ENCODE data around the gene HORMAD2. TPM values are rescaled to one million over a fixed set of nuclear protein-coding genes. Genes with fewer than 3 reads are reported as not detected.
"Not testable (repeated sequence)": the region's sequence is repeated elsewhere in the genome, so short reads cannot be mapped to it uniquely, and the experiment has no call there.

HORMAD2 gene
- polyA plus RNA-seq, 1 donor, result not detected

GRCh38 chr22:30210235-30210909, 130.1 kb downstream of the HORMAD2 start:
- DNase-seq (ENCODE audit: low read depth), result no peak

GRCh38 chr22:30211124-30211820, 131.0 kb downstream of the HORMAD2 start:
- DNase-seq (ENCODE audit: low read depth), result no peak

- DNase-seq (ENCODE audit: low read depth), result no peak
Observed at GRCh38 chr22:30212363-30212995, 132.2 kb downstream of the HORMAD2 start.

- DNase-seq (ENCODE audit: low read depth), result no peak
Observed at GRCh38 chr22:30212996-30213441, 132.8 kb downstream of the HORMAD2 start.

- DNase-seq (ENCODE audit: low read depth), result no peak
Observed at GRCh38 chr22:30214703-30215407, 134.6 kb downstream of the HORMAD2 start.

- DNase-seq (ENCODE audit: low read depth), result not testable (repeated sequence)
Observed at GRCh38 chr22:30216272-30216671, 136.0 kb downstream of the HORMAD2 start.

GRCh38 chr22:30216710-30217109, 136.4 kb downstream of the HORMAD2 start:
- no peak for DNase-seq (ENCODE audit: low read depth)

DNA sequence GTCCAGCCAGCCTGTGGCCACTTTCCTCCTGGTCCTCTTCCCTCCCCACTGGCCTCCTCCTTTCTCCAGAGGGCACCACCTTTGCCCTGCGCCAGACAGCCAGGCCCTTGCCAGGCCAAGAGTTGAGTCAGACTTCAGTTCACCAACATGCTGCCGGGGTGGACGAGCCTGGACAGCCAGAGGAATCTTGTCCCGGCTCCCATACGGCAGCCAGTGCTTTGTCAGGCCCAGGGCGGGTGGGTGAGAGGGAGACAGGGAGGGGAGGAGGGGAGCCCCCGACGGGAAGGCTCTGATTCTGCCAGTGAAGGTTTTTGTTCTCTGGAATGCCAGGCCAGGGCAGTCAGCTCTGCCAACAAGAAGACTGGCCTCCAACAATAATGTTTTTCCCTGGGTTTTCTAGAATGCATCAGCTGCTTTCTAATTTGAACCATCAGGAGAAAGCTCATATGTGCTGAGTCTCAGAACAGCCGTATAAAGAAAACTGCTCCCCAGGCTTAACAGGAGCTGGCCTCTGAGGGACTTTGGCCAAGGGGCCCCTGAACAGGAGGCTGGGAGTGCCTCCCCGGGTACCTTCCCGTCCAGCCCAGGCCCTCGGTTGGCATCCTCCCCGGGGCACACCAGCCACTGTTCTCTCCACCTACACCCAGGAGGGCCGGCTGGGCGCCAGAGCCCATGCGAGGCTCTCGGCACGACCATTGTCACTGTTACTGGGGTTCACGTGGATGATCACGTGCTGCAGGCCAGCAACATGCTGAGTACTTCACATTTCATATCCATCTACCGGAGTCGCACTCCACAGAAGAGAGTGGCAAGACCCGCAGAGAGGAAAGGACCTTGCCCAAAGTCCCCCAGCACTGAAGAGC, 137.7 kb downstream of the HORMAD2 start:
- DNase-seq (ENCODE audit: low read depth), result no peak

DNA sequence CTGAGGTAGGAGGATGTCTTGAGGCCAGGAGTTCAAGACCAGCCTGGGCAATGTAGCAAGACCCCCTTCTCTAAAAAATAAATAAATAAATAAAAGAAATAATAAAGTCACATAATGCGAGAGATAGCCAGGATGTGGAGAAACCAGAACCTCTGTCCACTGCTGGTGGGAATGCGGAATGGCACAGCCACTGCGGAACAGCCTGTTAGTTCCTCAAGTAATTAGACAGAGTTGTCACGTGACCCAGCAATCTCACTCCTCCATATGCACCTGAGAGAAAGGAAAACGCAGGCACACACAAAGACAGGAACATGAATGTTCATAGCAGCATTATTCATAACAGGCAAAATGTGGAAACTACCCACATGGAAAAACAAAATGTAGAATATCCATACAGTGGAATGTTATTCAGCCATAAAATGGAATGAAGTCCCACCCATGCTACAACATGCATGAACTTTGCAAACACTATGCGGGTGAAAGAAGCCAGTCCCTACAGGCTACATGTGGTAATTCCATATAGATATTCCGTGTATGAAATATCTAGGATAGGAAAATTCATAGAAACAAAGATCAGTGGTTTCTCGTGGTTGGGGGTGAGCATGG, 138.9 kb downstream of the HORMAD2 start:
- DNase-seq (ENCODE audit: low read depth), result no peak

DNA sequence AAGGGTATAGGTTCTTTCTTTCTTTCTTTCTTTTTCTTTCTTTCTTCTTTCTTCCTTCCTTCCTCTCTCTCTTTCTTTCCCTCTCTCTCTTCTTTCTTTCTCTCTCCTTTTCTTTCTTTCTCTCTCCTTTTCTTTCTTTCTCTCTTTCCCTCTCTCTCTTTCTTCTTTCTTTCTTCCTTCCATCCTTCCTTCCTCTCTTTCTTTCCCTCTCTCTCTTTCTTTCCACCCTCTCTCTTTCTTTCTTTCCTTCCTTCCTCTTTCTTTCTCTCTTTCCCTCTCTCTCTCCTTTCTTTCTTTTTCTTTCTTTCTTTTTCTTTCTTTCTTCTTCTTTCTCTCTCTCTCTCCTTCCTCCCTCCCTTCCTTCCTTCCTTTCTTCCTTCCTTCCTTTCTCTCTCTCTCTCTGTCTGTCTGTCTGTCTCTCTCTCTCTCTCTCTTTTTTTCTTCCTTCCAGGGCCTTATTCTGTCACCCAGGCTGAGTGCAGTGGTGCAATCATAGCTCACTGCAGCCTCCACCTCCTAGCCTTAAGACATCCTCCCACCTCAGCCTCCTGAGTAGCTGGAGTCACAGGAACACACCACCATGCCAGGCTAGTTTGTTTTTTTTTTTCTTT, 139.5 kb downstream of the HORMAD2 start:
- no peak for DNase-seq (ENCODE audit: low read depth)

GRCh38 chr22:30220338-30221012, 140.2 kb downstream of the HORMAD2 start:
- no peak for DNase-seq (ENCODE audit: low read depth)

GRCh38 chr22:30221121-30221992, 141.1 kb downstream of the HORMAD2 start:
- no peak for DNase-seq (ENCODE audit: low read depth)

DNA sequence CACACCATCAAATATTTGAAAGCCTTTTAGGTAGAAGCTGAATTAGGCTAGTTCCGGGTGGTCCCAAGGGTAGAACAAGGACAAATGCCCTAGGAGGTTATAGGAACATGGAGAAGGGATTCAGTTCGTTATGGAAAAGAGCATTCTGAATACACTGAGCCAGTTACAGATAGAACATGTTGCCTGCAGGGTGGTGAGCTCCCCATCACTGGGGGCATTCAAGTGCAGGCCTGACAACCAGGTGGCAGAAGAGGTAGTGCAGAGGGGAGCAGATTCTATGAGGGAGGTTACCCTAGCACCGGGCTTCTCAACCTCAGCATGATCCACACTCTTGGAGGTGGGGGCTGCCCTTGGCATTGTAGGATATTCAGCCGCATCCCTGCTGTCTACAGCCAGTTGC, 142.1 kb downstream of the HORMAD2 start:
- DNase-seq (ENCODE audit: low read depth), result no peak

DNA sequence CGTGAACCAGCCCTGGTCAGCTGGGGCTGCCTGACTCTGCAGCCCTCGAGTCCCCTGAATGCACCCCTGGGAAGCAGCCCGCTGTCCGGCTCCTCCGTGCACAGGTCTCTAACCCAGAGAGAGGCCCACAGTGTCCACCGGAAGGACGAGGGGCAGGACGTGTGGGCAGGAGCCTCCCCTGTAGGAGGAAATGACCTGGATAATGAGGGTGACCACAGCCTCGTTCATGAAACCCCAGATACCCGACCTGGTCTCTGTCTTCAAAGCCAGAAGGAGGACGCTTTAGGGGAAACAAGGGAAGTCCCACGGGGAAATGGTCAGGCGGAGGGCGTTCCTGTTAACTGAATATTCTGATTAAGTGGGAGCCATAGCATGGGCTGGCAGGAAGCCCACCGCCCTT, 143.0 kb downstream of the HORMAD2 start:
- no peak for DNase-seq (ENCODE audit: low read depth)

DNA sequence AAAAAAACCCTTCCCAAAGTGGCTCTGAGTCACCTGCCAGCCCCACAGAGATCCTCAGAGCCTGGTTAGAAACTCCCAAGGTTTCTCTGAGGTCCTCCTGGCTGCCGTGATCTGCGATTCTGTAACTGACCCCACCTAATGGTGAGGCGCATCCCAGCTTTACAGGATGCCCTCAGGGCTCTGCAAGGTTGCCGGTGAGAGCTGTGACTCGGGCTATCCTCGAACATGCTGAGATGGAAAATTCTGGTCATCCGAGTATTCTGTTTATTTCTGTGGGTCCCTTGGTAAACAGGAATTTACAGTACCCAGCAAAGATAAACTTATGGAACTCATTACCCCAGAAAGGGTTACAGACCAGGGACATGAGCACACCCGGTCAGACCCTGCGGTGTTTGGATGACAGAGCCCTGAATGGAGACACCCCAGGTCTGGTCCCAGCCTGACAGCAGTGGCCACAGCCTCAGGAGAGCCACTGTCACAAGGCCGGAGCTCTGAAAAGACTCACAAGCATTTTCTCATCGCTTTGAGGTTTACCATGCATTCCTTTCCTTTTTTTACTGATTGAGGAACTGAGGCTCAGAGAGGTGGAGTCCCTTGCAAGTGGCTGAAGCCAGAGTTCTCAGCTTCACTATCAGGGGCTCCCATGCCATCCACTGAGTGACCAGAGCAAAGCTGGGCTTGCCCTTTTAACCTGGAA, 144.0 kb downstream of the HORMAD2 start:
- no peak for DNase-seq (ENCODE audit: low read depth)

- DNase-seq (ENCODE audit: low read depth), result no peak
Observed at GRCh38 chr22:30225220-30225927, 145.1 kb downstream of the HORMAD2 start.

DNA sequence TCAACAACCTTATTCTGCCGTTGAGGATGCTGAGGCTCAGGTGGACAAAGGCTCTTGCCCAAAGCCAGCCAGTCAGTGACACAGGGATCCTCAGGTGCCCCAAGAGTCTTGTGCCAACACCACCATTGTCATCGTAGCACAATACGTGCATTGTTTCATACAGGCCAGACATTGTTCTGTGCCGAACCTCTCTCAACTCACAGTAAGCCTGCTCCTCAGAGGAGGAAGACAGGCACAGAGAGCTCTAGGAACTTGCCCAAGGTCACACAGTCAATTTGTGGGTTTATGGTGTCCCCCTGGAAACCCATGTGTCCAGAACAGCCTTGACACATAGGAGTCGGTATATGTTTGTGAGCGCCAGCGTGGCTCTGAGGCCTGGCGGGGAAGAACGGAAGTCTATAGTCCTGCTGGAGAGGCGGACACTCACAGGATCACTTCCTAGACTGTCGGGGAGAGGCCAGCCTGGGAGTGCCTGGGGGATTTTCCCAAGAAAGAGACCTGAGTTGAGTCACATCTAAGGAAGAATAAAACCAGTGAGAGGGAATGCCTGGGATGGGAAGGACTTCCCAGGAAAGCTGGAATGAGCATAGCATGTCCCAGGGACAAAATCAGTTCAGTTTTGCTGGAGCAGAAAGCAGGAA, 146.0 kb downstream of the HORMAD2 start:
- DNase-seq (ENCODE audit: low read depth), result no peak

All from forelimb muscle (tissue), 1 donor.